ENCODE measurements around the gene CTNS. TPM values are rescaled to one million over a fixed set of nuclear protein-coding genes. Genes with fewer than 3 reads are reported as not detected.
A peak's percentile ranks its signal among the peaks of the same experiment; 100 is the strongest.

CTNS gene
- total RNA-seq, 4 donors from 2014 or later = 15.0 to 141 (median 60.2) TPM

GRCh38 chr17:3592216-3592860 is 44.2 kb upstream of the CTNS start:
- Histone ChIP-seq H3K27ac (no peak overlapping the region), H3K36me3 (peaks cover 0 to 47% of the 10 kb centered on the region in 2 donors), H3K4me3 (no peak overlapping the region), H3K9me3 (no peaks in the 10 kb centered on the region), H3K4me1 (peaks cover 0 to 3% of the 10 kb centered on the region in 2 donors), H3K27me3 (no peaks in the 10 kb centered on the region)
- intact Hi-C loops (cut with DNase I; ENCODE audit: low total_unique reads) = no loop called here
- in situ Hi-C loops (cut with MboI; ENCODE audit: low sequenced_read_pairs in 4 of 4) = no loop called here
- DNase-seq = no peak
- ATAC-seq = no peak
- TF ChIP-seq POLR2A (IDR thresholded peaks at IDR 0.05) (no peak), CTCF (IDR thresholded peaks at IDR 0.05 in 4 of 5, conservative IDR thresholded peaks at IDR 0.05 in 1 of 5) (no peak)

- Histone ChIP-seq H3K27ac (no peak overlapping the region), H3K9me3 (no peaks in the 10 kb centered on the region), H3K36me3 (peaks cover 0 to 39% of the 10 kb centered on the region in 2 donors), H3K27me3 (no peaks in the 10 kb centered on the region), H3K4me1 (peaks cover 0 to 3% of the 10 kb centered on the region in 2 donors), H3K4me3 (no peak overlapping the region)
- TF ChIP-seq POLR2A (IDR thresholded peaks at IDR 0.05) = no peak
- ATAC-seq (no peak), DNase-seq (no peak)
- in situ Hi-C loops (cut with MboI; ENCODE audit: low sequenced_read_pairs in 4 of 4) = no loop called here
- intact Hi-C loops (cut with DNase I; ENCODE audit: low total_unique reads) = no loop called here
Measured at GRCh38 chr17:3593384-3593783, 43.2 kb upstream of the CTNS start.

GRCh38 chr17:3594051-3594800 is 42.3 kb upstream of the CTNS start:
- intact Hi-C loops (cut with DNase I; ENCODE audit: low total_unique reads) (no loop called here), in situ Hi-C loops (cut with MboI; ENCODE audit: low sequenced_read_pairs in 4 of 4) (no loop called here)
- ATAC-seq (peak; percentile 40 to 41), DNase-seq (peak in 1 of 2 donors; percentile 37)
- Histone ChIP-seq H3K27me3 (no peaks in the 10 kb centered on the region), H3K9me3 (no peaks in the 10 kb centered on the region), H3K27ac (peak overlapping the region in 2 of 4 donors; percentile 21 to 25), H3K4me3 (no peak overlapping the region), H3K36me3 (peaks cover 0 to 38% of the 10 kb centered on the region in 2 donors), H3K4me1 (peaks cover 0 to 3% of the 10 kb centered on the region in 2 donors)
- TF ChIP-seq CTCF (IDR thresholded peaks at IDR 0.05 in 4 of 5, conservative IDR thresholded peaks at IDR 0.05 in 1 of 5) = no peak
- peak in 1 of 2 donors; percentile 10 for TF ChIP-seq POLR2A (IDR thresholded peaks at IDR 0.05)

GRCh38 chr17:3594976-3595375 is 41.6 kb upstream of the CTNS start:
- Histone ChIP-seq H3K36me3 (peaks cover 0 to 30% of the 10 kb centered on the region in 2 donors), H3K4me3 (no peak overlapping the region), H3K4me1 (peaks cover 0 to 3% of the 10 kb centered on the region in 2 donors), H3K9me3 (no peaks in the 10 kb centered on the region), H3K27ac (peak overlapping the region in 1 of 4 donors; percentile 25), H3K27me3 (no peaks in the 10 kb centered on the region)
- ATAC-seq (no peak), DNase-seq (no peak)
- intact Hi-C loops (cut with DNase I; ENCODE audit: low total_unique reads) (no loop called here), in situ Hi-C loops (cut with MboI; ENCODE audit: low sequenced_read_pairs in 4 of 4) (no loop called here)
- TF ChIP-seq CTCF (IDR thresholded peaks at IDR 0.05 in 4 of 5, conservative IDR thresholded peaks at IDR 0.05 in 1 of 5) = no peak
- no peak for TF ChIP-seq POLR2A (IDR thresholded peaks at IDR 0.05)

- in situ Hi-C loops (cut with MboI; ENCODE audit: low sequenced_read_pairs in 4 of 4) = no loop called here
- no peak overlapping the region for H3K27ac ChIP-seq
- TF ChIP-seq CTCF (IDR thresholded peaks at IDR 0.05 in 4 of 5, conservative IDR thresholded peaks at IDR 0.05 in 1 of 5) (no peak), POLR2A (IDR thresholded peaks at IDR 0.05) (no peak)
- H3K4me1 ChIP-seq = peaks cover 0 to 3% of the 10 kb centered on the region in 2 donors
- no peaks in the 10 kb centered on the region for H3K27me3 ChIP-seq
- peaks cover 0 to 11% of the 10 kb centered on the region in 2 donors for H3K36me3 ChIP-seq
- intact Hi-C loops (cut with DNase I; ENCODE audit: low total_unique reads) = no loop called here
- H3K9me3 ChIP-seq = no peaks in the 10 kb centered on the region
- ATAC-seq (no peak), DNase-seq (no peak)
- H3K4me3 ChIP-seq = no peak overlapping the region
Measured at GRCh38 chr17:3596804-3597464, 39.6 kb upstream of the CTNS start.
